Measurements from ENCODE around the gene EYS.
"Not testable (repeated sequence)": the region's sequence is repeated elsewhere in the genome, so short reads cannot be mapped to it uniquely, and the experiment has no call there.

EYS gene

GRCh38 chr6:63997221-63997620 lies 1709.8 kb downstream of the EYS start:
- no peak for DNase-seq (ENCODE audit: low read depth)
- no peak overlapping the region for H3K4me3 ChIP-seq (ENCODE audit: control insufficient read depth, low read depth, low read length)
- TF ChIP-seq CTCF (conservative IDR thresholded peaks at IDR 0.05; ENCODE audit: control insufficient read depth, insufficient read depth, low read depth, low read length): no peak

- H3K4me3 ChIP-seq (ENCODE audit: control insufficient read depth, low read depth, low read length): no peak overlapping the region
- DNase-seq (ENCODE audit: low read depth): no peak
- no peak for TF ChIP-seq CTCF (conservative IDR thresholded peaks at IDR 0.05; ENCODE audit: control insufficient read depth, insufficient read depth, low read depth, low read length)
Measured at GRCh38 chr6:63985223-63985622, 1721.8 kb downstream of the EYS start.

GRCh38 chr6:63975699-63976098 lies 1731.3 kb downstream of the EYS start:
- no peak overlapping the region for H3K4me3 ChIP-seq (ENCODE audit: control insufficient read depth, low read depth, low read length)
- DNase-seq (ENCODE audit: low read depth): no peak
- no peak for TF ChIP-seq CTCF (conservative IDR thresholded peaks at IDR 0.05; ENCODE audit: control insufficient read depth, insufficient read depth, low read depth, low read length)

- no peak for DNase-seq (ENCODE audit: low read depth)
Measured at GRCh38 chr6:63968650-63969049, 1738.4 kb downstream of the EYS start.

GRCh38 chr6:63964366-63964765 lies 1742.7 kb downstream of the EYS start:
- TF ChIP-seq CTCF (conservative IDR thresholded peaks at IDR 0.05; ENCODE audit: control insufficient read depth, insufficient read depth, low read depth, low read length): no peak
- H3K4me3 ChIP-seq (ENCODE audit: control insufficient read depth, low read depth, low read length): no peak overlapping the region
- no peak for DNase-seq (ENCODE audit: low read depth)

More at GRCh38 chr6:63968650-63969049, 1738.4 kb downstream of the EYS start:
- TF ChIP-seq CTCF (conservative IDR thresholded peaks at IDR 0.05; ENCODE audit: control insufficient read depth, insufficient read depth, low read depth, low read length): no peak
- H3K4me3 ChIP-seq (ENCODE audit: control insufficient read depth, low read depth, low read length): no peak overlapping the region

- no peak for DNase-seq (ENCODE audit: low read depth)
- H3K4me3 ChIP-seq (ENCODE audit: control insufficient read depth, low read depth, low read length): no peak overlapping the region
- TF ChIP-seq CTCF (conservative IDR thresholded peaks at IDR 0.05; ENCODE audit: control insufficient read depth, insufficient read depth, low read depth, low read length): no peak
Measured at GRCh38 chr6:63963769-63964315, 1743.2 kb downstream of the EYS start.

- DNase-seq (ENCODE audit: low read depth); H3K4me3 ChIP-seq (ENCODE audit: control insufficient read depth, low read depth, low read length): not testable (repeated sequence)
Measured at GRCh38 chr6:63953336-63954021, 1753.5 kb downstream of the EYS start.

All from fibroblast of mammary gland (primary cell).